ENCODE results near the gene CPPED1.

- TF ChIP-seq, protein P1, sequence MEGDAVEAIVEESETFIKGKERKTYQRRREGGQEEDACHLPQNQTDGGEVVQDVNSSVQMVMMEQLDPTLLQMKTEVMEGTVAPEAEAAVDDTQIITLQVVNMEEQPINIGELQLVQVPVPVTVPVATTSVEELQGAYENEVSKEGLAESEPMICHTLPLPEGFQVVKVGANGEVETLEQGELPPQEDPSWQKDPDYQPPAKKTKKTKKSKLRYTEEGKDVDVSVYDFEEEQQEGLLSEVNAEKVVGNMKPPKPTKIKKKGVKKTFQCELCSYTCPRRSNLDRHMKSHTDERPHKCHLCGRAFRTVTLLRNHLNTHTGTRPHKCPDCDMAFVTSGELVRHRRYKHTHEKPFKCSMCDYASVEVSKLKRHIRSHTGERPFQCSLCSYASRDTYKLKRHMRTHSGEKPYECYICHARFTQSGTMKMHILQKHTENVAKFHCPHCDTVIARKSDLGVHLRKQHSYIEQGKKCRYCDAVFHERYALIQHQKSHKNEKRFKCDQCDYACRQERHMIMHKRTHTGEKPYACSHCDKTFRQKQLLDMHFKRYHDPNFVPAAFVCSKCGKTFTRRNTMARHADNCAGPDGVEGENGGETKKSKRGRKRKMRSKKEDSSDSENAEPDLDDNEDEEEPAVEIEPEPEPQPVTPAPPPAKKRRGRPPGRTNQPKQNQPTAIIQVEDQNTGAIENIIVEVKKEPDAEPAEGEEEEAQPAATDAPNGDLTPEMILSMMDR (IDR thresholded peaks at IDR 0.05; ENCODE audit: poor library complexity) = no peak
- TF ChIP-seq EZH2phosphoT487 (IDR thresholded peaks at IDR 0.05; ENCODE audit: low read depth, severe bottlenecking, unreplicated experiment) = no peak
These were observed 133.8 kb downstream of the CPPED1 start for GRCh38 chr16:12669908-12670307.

All from hepatocyte (in vitro differentiated cells).